ENCODE measurements around the gene ADGRF4.

GRCh38 chr6:47665112-47665511 is 33.3 kb upstream of the ADGRF4 start:
- TF ChIP-seq, protein P1, sequence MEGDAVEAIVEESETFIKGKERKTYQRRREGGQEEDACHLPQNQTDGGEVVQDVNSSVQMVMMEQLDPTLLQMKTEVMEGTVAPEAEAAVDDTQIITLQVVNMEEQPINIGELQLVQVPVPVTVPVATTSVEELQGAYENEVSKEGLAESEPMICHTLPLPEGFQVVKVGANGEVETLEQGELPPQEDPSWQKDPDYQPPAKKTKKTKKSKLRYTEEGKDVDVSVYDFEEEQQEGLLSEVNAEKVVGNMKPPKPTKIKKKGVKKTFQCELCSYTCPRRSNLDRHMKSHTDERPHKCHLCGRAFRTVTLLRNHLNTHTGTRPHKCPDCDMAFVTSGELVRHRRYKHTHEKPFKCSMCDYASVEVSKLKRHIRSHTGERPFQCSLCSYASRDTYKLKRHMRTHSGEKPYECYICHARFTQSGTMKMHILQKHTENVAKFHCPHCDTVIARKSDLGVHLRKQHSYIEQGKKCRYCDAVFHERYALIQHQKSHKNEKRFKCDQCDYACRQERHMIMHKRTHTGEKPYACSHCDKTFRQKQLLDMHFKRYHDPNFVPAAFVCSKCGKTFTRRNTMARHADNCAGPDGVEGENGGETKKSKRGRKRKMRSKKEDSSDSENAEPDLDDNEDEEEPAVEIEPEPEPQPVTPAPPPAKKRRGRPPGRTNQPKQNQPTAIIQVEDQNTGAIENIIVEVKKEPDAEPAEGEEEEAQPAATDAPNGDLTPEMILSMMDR (IDR thresholded peaks at IDR 0.05; ENCODE audit: extremely low read depth in 1 of 2, insufficient read depth in 1 of 2, low read depth in 1 of 2, low read length in 2 of 2): no peak
- TF ChIP-seq POLR2A (IDR thresholded peaks at IDR 0.05; ENCODE audit: low read depth, low read length) (no peak), FOS (IDR thresholded peaks at IDR 0.05; ENCODE audit: borderline replicate concordance, insufficient read depth, low read length) (no peak), EZH2 (IDR thresholded peaks at IDR 0.05; ENCODE audit: borderline replicate concordance, low read depth, low read length, severe bottlenecking) (no peak), MYC (IDR thresholded peaks at IDR 0.05; ENCODE audit: low read depth, low read length) (no peak), POLR2AphosphoS5 (IDR thresholded peaks at IDR 0.05; ENCODE audit: insufficient read depth, low read depth, low read length) (no peak), MAX (IDR thresholded peaks at IDR 0.05; ENCODE audit: insufficient read depth, insufficient read length) (no peak), JUN (IDR thresholded peaks at IDR 0.05; ENCODE audit: borderline replicate concordance, insufficient read depth, insufficient read length, low read depth) (no peak)

Measured in endothelial cell of umbilical vein (primary cell).